22Rv1 (cell line): Measurements from ENCODE around the gene SLC25A38.

Source experiments
- CTCF ChIP-seq: fragments of 450-650 bp; IDR thresholded peaks from 2 replicates; pipeline ENCODE4 v1.5.1; 2017; ENCODE audit warnings: mild to moderate bottlenecking
- ZFX ChIP-seq: fragments of 450-650 bp; IDR thresholded peaks from 2 replicates; pipeline ENCODE4 v1.6.1; 2017; ENCODE audit warnings: antibody characterized with exemption, borderline replicate concordance

GRCh38 chr3:39432342-39432741 lies 49.2 kb downstream of the SLC25A38 start:
- TF ChIP-seq CTCF (no peak), ZFX (no peak)
